Measurements from ENCODE around the gene PHF19. TPM values are rescaled to one million over a fixed set of nuclear protein-coding genes. Genes with fewer than 3 reads are reported as not detected.

The PHF19 gene
- total RNA-seq, 4 donors from 2014 or later, result 9.2 to 12.5 (median 10.8) TPM

DNA sequence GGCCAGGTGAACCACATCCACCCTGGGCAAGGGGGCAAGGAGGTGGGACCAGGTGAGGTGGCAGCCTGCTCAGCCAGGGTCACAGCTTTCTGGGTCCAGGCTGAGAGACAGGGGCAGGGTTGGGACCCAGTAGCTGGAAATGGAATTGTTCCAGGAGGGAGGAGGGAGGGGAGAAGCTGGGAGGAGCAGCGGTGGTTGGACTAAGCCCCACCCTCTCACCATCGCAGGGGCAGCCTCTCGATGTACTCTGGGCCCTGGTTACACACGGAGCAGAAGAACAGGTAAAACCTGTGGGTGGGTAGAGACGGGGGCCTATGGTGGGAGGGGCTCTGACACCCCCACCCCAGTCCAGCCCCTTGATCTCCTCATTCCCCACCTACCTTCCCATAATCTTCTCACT, 11.2 kb downstream of the PHF19 start:
- H3K4me1 ChIP-seq, result peaks cover 4 to 8% of the 10 kb centered on the region in 2 donors

DNA sequence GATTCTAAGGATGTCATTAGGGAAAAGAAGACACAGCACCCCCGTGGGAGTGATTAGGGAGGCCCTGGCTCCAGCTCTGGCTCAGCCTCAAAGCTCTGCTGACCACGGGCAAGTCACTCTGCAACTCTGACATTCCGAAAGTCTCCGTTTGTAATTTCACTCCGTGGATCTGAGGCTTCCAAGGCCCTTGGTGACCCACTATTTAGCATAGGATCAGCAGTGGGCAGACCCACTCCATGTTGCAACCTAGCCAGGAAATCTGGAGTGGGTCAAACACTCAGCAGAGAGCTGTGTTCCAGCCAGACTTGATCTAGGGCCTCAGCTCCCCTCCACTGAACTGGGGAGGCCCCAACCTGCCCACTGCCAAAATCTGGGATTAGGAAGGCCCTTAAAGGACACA, 11.8 kb downstream of the PHF19 start:
- Histone ChIP-seq H3K9me3 (no peaks in the 10 kb centered on the region), H3K27ac (no peak overlapping the region), H3K27me3 (no peaks in the 10 kb centered on the region), H3K4me3 (no peak overlapping the region), H3K4me1 (peaks cover 4 to 8% of the 10 kb centered on the region in 2 donors), H3K36me3 (peaks cover 0 to 26% of the 10 kb centered on the region in 2 donors)
- intact Hi-C loops (cut with DNase I; ENCODE audit: low total_unique reads) (no loop called here), in situ Hi-C loops (cut with MboI; ENCODE audit: low sequenced_read_pairs in 4 of 4) (loop anchor here in 1 of 4 donors (25.0 kb wide), 1 partner anchor 197 kb away; the partner anchor contains the start of genes C5 and CNTRL)
- TF ChIP-seq, protein P1, sequence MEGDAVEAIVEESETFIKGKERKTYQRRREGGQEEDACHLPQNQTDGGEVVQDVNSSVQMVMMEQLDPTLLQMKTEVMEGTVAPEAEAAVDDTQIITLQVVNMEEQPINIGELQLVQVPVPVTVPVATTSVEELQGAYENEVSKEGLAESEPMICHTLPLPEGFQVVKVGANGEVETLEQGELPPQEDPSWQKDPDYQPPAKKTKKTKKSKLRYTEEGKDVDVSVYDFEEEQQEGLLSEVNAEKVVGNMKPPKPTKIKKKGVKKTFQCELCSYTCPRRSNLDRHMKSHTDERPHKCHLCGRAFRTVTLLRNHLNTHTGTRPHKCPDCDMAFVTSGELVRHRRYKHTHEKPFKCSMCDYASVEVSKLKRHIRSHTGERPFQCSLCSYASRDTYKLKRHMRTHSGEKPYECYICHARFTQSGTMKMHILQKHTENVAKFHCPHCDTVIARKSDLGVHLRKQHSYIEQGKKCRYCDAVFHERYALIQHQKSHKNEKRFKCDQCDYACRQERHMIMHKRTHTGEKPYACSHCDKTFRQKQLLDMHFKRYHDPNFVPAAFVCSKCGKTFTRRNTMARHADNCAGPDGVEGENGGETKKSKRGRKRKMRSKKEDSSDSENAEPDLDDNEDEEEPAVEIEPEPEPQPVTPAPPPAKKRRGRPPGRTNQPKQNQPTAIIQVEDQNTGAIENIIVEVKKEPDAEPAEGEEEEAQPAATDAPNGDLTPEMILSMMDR (IDR thresholded peaks at IDR 0.05 in 4 of 5, conservative IDR thresholded peaks at IDR 0.05 in 1 of 5), result no peak
- no peak for TF ChIP-seq POLR2A (IDR thresholded peaks at IDR 0.05)
- no peak for DNase-seq
- no peak for ATAC-seq

More for the DNA sequence above, 11.2 kb downstream of the PHF19 start:
- Histone ChIP-seq H3K9me3 (no peaks in the 10 kb centered on the region), H3K4me3 (no peak overlapping the region), H3K27me3 (no peaks in the 10 kb centered on the region), H3K36me3 (peaks cover 0 to 20% of the 10 kb centered on the region in 2 donors), H3K27ac (no peak overlapping the region)
- intact Hi-C loops (cut with DNase I; ENCODE audit: low total_unique reads) (no loop called here), in situ Hi-C loops (cut with MboI; ENCODE audit: low sequenced_read_pairs in 4 of 4) (loop anchor here in 1 of 4 donors (25.0 kb wide), 1 partner anchor 196 kb away; the partner anchor contains the start of genes C5 and CNTRL)
- no peak for DNase-seq
- TF ChIP-seq, protein P1 (IDR thresholded peaks at IDR 0.05 in 4 of 5, conservative IDR thresholded peaks at IDR 0.05 in 1 of 5), result no peak
- TF ChIP-seq POLR2A (IDR thresholded peaks at IDR 0.05), result no peak
- no peak for ATAC-seq

DNA sequence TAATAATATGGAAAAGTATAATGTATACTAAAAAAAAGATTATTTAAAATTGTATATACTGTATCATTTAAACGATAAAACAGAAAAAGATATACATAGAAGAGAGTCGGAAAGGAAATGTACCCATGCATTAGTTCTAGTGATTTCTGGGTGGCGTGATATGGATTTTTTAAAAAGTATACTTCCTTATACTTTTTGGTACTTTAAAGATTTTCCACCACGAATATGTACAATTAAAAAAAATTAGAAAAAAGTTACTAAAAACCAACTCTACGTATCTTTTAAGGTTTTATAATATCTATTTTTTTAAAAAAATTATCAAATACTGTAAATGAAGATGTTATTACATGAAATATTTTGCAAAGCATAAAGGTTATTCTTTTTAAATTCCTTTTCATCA, 12.3 kb downstream of the PHF19 start:
- Histone ChIP-seq H3K9me3 (no peaks in the 10 kb centered on the region), H3K36me3 (peaks cover 0 to 31% of the 10 kb centered on the region in 2 donors), H3K4me1 (peaks cover 4 to 8% of the 10 kb centered on the region in 2 donors), H3K27me3 (no peaks in the 10 kb centered on the region), H3K4me3 (no peak overlapping the region), H3K27ac (no peak overlapping the region)
- DNase-seq, result no peak
- ATAC-seq, result no peak
- in situ Hi-C loops (cut with MboI; ENCODE audit: low sequenced_read_pairs in 4 of 4), result loop anchor here in 1 of 4 donors (25.0 kb wide), 1 partner anchor 198 kb away; the partner anchor contains the start of genes C5 and CNTRL
- intact Hi-C loops (cut with DNase I; ENCODE audit: low total_unique reads), result no loop called here
- TF ChIP-seq, protein P1 (IDR thresholded peaks at IDR 0.05 in 4 of 5, conservative IDR thresholded peaks at IDR 0.05 in 1 of 5), result no peak
- no peak for TF ChIP-seq POLR2A (IDR thresholded peaks at IDR 0.05)

DNA sequence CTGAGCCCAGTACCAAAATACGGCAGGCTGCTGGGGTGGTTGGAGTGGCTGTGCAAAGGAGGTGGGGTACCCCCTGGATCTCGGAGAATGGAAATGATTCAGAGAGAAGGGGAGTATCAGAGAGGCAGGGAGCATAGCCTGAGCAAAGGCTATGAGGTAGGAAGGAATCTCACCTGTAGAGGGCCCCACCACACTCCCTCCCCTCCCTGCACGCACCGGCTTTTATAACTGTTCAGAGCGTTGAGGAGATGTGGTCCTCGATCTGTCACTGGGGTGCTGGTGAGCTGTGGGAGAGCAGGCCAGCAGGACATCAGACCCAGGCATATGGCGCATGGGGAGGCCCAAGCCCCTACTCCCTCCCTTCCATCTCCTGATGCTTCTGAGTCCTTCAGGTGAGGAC, 13.2 kb downstream of the PHF19 start:
- Histone ChIP-seq H3K4me1 (peaks cover 4 to 5% of the 10 kb centered on the region in 2 donors), H3K9me3 (no peaks in the 10 kb centered on the region), H3K27ac (no peak overlapping the region), H3K4me3 (no peak overlapping the region), H3K36me3 (peaks cover 0 to 32% of the 10 kb centered on the region in 2 donors), H3K27me3 (no peaks in the 10 kb centered on the region)
- TF ChIP-seq, protein P1 (IDR thresholded peaks at IDR 0.05 in 4 of 5, conservative IDR thresholded peaks at IDR 0.05 in 1 of 5), result no peak
- TF ChIP-seq POLR2A (IDR thresholded peaks at IDR 0.05), result no peak
- in situ Hi-C loops (cut with MboI; ENCODE audit: low sequenced_read_pairs in 4 of 4), result loop anchor here in 1 of 4 donors (25.0 kb wide), 1 partner anchor 198 kb away; the partner anchor contains the start of genes C5 and CNTRL
- intact Hi-C loops (cut with DNase I; ENCODE audit: low total_unique reads), result no loop called here
- ATAC-seq, result no peak
- no peak for DNase-seq
